ENCODE data around the gene GDF2. TPM values are rescaled to one million over a fixed set of nuclear protein-coding genes. Genes with fewer than 3 reads are reported as not detected.

GDF2 gene
- total RNA-seq, 3 donors from 2014 or later (not counting 1 experiment from before 2014, with no cell fraction given): not detected

DNA sequence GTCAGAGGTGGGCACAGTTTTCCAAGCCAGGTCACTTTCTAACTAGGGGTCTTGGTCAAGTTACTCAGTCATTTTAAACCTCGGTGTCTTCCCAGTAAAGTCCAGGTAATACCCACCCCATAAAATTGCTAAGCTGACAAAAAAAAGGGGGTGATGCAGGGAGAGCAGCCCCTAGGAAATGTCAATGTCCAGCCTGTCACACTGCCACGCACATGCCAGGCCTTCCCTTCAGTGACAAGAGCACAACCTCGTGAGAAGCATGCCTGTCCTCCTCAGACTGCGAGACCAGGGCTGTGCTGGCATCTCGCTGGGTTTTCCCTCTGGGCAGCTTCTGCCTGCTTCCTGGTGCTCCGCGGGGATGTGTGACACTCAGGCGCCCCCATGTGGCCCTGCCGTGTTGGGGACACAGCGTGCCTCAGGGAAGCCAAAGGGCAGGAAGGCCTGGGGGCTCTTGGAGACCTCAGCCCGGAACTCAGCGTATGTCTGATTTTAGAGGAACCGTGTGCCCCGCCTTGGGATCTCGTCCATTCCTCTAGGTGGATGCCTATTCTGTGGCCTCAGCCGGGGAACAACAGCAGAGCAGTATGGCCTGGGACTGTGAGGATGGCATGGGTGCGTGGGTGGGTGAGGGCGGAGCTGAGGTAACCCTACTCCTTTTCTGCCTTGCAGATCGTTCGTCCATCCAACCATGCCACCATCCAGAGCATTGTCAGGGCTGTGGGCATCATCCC is 10.2 kb upstream of the GDF2 start:
- no peak overlapping the region for H3K27ac ChIP-seq (ENCODE audit: low read length)

GRCh38 chr10:47312663-47312995 is 9.6 kb upstream of the GDF2 start:
- no peaks in the 10 kb centered on the region for H3K27me3 ChIP-seq (ENCODE audit: control insufficient read depth, insufficient read depth, low read length)
- H3K9me3 Mint-ChIP-seq: no peaks in the 10 kb centered on the region
- intact Hi-C loops (cut with micrococcal nuclease): loop anchor here (1.0 kb wide), 1 partner anchor 265 kb away; no protein-coding TSS in a partner anchor
- no peak overlapping the region for H3K27ac ChIP-seq (ENCODE audit: low read length)
- DNase-seq: no peak
- peaks cover 2% of the 10 kb centered on the region for H3K4me1 ChIP-seq (ENCODE audit: control insufficient read depth, insufficient read depth, low read length)
- no peaks in the 10 kb centered on the region for H3K36me3 ChIP-seq (ENCODE audit: control insufficient read depth, insufficient read depth, low read length)
- no peaks in the 10 kb centered on the region for H3K4me1 Mint-ChIP-seq
- no peak for TF ChIP-seq CTCF (IDR thresholded peaks at IDR 0.05)
- ATAC-seq: no peak
- H3K4me3 Mint-ChIP-seq: no peak overlapping the region
- H3K36me3 Mint-ChIP-seq: no peaks in the 10 kb centered on the region
- H3K9me3 ChIP-seq (ENCODE audit: control insufficient read depth, insufficient read depth, low read length): no peaks in the 10 kb centered on the region
- H3K4me3 ChIP-seq (ENCODE audit: low read length): no peak overlapping the region
- no peak overlapping the region for H3K27ac Mint-ChIP-seq
- 86% methylated on average over 7 of the region's 7 CpGs for whole genome bisulfite sequencing (ENCODE audit: insufficient coverage)
- H3K27me3 Mint-ChIP-seq (ENCODE audit: low read depth in 2 of 2): no peaks in the 10 kb centered on the region

More for the DNA sequence above, 10.2 kb upstream of the GDF2 start:
- WGBS (ENCODE audit: insufficient coverage): 21% methylated on average over 20 of the region's 20 CpGs
- Mint-ChIP-seq H3K9me3 (no peaks in the 10 kb centered on the region), H3K4me1 (no peaks in the 10 kb centered on the region), H3K27me3 (ENCODE audit: low read depth in 2 of 2) (no peaks in the 10 kb centered on the region), H3K27ac (no peak overlapping the region), H3K36me3 (no peaks in the 10 kb centered on the region), H3K4me3 (no peak overlapping the region)
- peak; percentile 36 to 90 for DNase-seq
- Histone ChIP-seq H3K9me3 (ENCODE audit: control insufficient read depth, insufficient read depth, low read length) (no peaks in the 10 kb centered on the region), H3K36me3 (ENCODE audit: control insufficient read depth, insufficient read depth, low read length) (no peaks in the 10 kb centered on the region), H3K27me3 (ENCODE audit: control insufficient read depth, insufficient read depth, low read length) (no peaks in the 10 kb centered on the region), H3K4me3 (ENCODE audit: low read length) (no peak overlapping the region), H3K4me1 (ENCODE audit: control insufficient read depth, insufficient read depth, low read length) (peaks cover 2% of the 10 kb centered on the region)
- peak; percentile 51 for TF ChIP-seq CTCF (IDR thresholded peaks at IDR 0.05)
- peak; percentile 45 to 86 (median 46) for ATAC-seq
- intact Hi-C loops (cut with micrococcal nuclease): loop anchor here (1.0 kb wide), 1 partner anchor 265 kb away; no protein-coding TSS in a partner anchor

GRCh38 chr10:47314416-47314970 is 7.8 kb upstream of the GDF2 start:
- Mint-ChIP-seq H3K27ac (no peak overlapping the region), H3K9me3 (no peaks in the 10 kb centered on the region), H3K4me1 (no peaks in the 10 kb centered on the region), H3K36me3 (no peaks in the 10 kb centered on the region), H3K4me3 (no peak overlapping the region), H3K27me3 (ENCODE audit: low read depth in 2 of 2) (peaks cover 0 to 3% of the 10 kb centered on the region in 2 donors)
- Histone ChIP-seq H3K27me3 (ENCODE audit: control insufficient read depth, insufficient read depth, low read length) (no peaks in the 10 kb centered on the region), H3K4me1 (ENCODE audit: control insufficient read depth, insufficient read depth, low read length) (peaks cover 2% of the 10 kb centered on the region), H3K4me3 (ENCODE audit: low read length) (no peak overlapping the region), H3K36me3 (ENCODE audit: control insufficient read depth, insufficient read depth, low read length) (no peaks in the 10 kb centered on the region), H3K9me3 (ENCODE audit: control insufficient read depth, insufficient read depth, low read length) (no peaks in the 10 kb centered on the region), H3K27ac (ENCODE audit: low read length) (no peak overlapping the region)
- 88% methylated on average over 9 of the region's 9 CpGs for WGBS (ENCODE audit: insufficient coverage)
- DNase-seq (no peak), ATAC-seq (no peak)
- TF ChIP-seq CTCF (IDR thresholded peaks at IDR 0.05): no peak
- intact Hi-C loops (cut with micrococcal nuclease): no loop called here
